ENCODE results near the gene HEXIM1.

The HEXIM1 gene, protein sequence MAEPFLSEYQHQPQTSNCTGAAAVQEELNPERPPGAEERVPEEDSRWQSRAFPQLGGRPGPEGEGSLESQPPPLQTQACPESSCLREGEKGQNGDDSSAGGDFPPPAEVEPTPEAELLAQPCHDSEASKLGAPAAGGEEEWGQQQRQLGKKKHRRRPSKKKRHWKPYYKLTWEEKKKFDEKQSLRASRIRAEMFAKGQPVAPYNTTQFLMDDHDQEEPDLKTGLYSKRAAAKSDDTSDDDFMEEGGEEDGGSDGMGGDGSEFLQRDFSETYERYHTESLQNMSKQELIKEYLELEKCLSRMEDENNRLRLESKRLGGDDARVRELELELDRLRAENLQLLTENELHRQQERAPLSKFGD

DNA sequence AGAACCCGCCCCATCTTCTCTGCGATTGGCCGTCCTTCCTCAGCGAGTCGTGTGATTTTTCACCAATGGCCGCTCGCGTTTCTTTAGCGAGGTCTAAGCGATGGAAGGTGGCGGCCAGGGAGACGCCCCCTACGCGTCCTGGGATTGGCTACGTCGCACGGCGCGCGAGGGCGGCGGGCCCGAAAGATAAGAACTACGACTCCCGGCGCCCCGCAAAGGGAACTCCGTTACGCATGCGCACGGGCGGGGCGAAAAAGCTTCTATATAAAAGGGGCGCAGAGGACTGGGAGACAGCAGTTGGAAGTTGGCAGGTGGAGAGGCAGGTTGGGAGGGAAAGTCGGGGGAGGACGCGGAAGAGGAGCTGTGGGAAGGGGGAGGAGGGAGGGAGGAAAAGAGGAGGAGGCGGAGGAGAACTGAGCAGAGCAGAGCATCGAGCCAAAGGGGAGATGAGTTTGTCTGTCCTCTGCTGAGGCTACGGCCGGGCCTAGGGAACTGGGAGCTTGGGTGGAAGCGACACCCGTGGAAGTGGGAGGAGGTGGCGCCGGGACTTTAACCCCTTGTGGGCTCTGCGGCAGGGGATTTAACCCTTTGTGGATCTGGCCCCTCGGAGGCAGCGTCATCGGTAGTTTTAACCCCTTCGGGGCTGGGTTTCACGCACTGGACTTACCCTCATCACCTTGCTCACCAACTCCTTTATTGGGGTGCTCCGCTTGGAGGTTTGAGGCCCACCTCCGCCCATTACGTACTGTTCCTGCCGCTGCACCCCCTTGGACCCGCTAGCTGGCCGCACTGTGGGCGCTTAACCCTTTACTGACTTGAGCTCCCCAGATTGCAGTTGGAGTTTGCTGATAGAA, at the start of gene HEXIM1:
HEXIM1 (plus strand) TSS at position 293 of the 854 bp plus-strand sequence. CDS start 716 bp downstream, outside the sequence.
- Histone ChIP-seq H3K9me3 (ENCODE audit: control insufficient read depth, low read length) (no peaks in the 10 kb centered on the region), H3K9ac (ENCODE audit: low read length) (peak within 1 kb of the TSS; percentile 93), H3K27me3 (ENCODE audit: control insufficient read depth, insufficient read depth, low read length) (no peaks in the 10 kb centered on the region), H3K36me3 (ENCODE audit: control insufficient read depth, insufficient read depth, low read length) (no peaks in the 10 kb centered on the region), H3K4me1 (ENCODE audit: control insufficient read depth, insufficient read depth, low read length) (peaks cover 39% of the 10 kb centered on the region), H3K4me3 (ENCODE audit: low read length) (peak within 1 kb of the TSS; percentile 95)

DNA sequence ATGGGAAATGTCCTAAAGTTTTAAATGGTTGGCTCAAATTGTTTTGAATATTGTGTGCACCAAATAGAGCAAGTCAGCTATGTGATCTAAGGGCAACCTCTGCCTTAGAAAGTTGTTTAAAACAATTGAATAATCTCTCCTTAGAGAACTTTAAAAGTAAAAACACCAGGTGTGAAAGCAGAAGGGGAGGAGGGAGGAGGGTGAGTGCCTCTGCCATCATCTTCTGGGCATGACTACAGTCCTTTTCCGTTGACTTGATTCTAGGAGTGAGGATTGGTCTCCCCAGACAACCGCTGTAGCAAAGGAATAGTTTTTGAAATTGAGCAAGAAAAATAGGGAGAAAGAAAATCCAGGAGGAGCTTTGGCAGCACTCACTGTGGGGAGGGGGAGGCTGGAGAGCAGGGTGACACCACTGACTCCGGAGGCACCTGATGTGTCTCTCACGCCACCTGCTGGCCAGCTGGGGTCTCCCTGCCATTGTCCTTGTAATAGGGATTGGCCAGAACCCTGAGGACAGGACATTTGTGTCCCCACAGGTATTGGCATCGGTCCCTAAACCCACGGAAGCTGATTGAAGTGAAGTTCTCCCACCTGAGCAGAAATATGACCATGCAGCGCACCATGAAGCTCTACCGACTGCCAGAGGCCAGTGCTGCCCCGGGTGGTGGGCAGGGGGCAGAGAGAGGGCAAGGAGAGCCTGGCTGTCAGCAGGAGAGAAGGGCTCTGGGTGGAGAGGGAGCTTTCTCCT, 49.2 kb upstream of the HEXIM1 start:
- peaks cover 11% of the 10 kb centered on the region for H3K4me1 ChIP-seq (ENCODE audit: control insufficient read depth, insufficient read depth, low read length)
- H3K9me3 ChIP-seq (ENCODE audit: control insufficient read depth, low read length) = no peaks in the 10 kb centered on the region
- H3K36me3 ChIP-seq (ENCODE audit: control insufficient read depth, insufficient read depth, low read length) = peaks cover 43% of the 10 kb centered on the region
- no peaks in the 10 kb centered on the region for H3K27me3 ChIP-seq (ENCODE audit: control insufficient read depth, insufficient read depth, low read length)
- no peak overlapping the region for H3K4me3 ChIP-seq (ENCODE audit: low read length)
- no peak overlapping the region for H3K9ac ChIP-seq (ENCODE audit: low read length)

DNA sequence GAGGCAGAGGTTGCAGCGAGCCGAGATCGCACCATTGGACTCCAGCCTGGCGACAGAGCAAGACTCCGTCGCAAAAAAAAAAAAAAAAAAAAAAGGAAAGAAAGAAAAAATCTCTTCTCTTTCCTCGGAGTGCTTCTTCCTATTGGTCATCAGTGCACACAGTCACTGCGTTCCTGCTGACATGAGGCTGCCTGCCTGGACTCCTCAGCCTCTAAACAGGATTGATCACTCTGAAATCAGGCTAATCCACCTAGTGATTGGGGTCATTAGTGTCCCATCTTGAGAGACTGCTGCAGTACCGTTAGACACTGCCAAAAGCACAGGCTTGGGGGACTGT, 46.8 kb upstream of the HEXIM1 start:
- H3K4me3 ChIP-seq (ENCODE audit: low read length) = no peak overlapping the region
- H3K4me1 ChIP-seq (ENCODE audit: control insufficient read depth, insufficient read depth, low read length) = peaks cover 11% of the 10 kb centered on the region
- no peaks in the 10 kb centered on the region for H3K27me3 ChIP-seq (ENCODE audit: control insufficient read depth, insufficient read depth, low read length)
- H3K36me3 ChIP-seq (ENCODE audit: control insufficient read depth, insufficient read depth, low read length) = peaks cover 46% of the 10 kb centered on the region
- H3K9ac ChIP-seq (ENCODE audit: low read length) = no peak overlapping the region
- H3K9me3 ChIP-seq (ENCODE audit: control insufficient read depth, low read length) = no peaks in the 10 kb centered on the region

DNA sequence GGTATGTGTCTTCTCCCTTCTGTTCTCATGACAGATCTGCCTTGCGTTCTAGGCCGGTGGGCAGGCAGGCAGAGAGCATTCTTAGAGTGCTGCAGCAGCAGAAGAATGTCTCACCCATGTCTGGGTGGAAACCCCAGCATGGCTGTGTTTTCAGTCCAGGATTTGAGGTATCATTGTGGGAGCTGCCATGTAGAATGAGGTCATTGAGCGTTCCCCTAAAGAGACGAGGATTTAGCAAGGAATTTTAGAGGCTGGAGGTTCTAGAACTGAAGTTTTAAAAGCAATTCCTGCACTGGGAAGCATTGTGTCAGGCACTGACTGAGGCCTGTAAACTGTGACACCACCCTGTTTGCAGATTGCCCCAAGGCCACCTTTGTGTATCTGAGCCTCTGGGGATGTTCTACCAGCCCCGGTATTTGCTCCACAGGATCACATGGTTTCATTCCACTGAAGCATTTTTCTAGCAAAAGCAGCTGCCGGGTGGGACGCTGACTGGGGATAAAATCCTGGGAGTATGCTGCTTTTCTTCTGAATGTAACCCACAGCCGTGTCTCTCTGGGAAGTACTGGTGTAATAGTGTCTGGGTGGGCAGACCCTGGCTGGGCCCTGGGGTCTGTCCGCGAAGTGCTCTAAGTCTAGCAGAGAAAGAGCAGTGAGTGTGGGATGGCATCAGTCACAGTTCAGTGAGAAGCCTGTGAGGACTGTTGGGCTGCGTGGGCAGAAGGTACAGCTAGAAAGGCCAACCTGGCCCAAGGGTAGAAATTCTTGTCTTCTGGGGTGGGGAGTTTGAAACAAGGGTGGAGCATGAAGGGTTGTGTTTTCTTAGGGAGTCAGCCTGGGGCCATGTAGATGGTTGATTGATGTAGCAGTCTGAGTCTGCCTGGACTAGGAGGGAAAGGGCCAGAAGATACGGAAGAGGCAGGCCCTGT, 46.1 kb upstream of the HEXIM1 start:
- no peak overlapping the region for H3K9ac ChIP-seq (ENCODE audit: low read length)
- no peaks in the 10 kb centered on the region for H3K9me3 ChIP-seq (ENCODE audit: control insufficient read depth, low read length)
- H3K36me3 ChIP-seq (ENCODE audit: control insufficient read depth, insufficient read depth, low read length) = peaks cover 50% of the 10 kb centered on the region
- no peak overlapping the region for H3K4me3 ChIP-seq (ENCODE audit: low read length)
- no peaks in the 10 kb centered on the region for H3K27me3 ChIP-seq (ENCODE audit: control insufficient read depth, insufficient read depth, low read length)
- peaks cover 11% of the 10 kb centered on the region for H3K4me1 ChIP-seq (ENCODE audit: control insufficient read depth, insufficient read depth, low read length)

DNA sequence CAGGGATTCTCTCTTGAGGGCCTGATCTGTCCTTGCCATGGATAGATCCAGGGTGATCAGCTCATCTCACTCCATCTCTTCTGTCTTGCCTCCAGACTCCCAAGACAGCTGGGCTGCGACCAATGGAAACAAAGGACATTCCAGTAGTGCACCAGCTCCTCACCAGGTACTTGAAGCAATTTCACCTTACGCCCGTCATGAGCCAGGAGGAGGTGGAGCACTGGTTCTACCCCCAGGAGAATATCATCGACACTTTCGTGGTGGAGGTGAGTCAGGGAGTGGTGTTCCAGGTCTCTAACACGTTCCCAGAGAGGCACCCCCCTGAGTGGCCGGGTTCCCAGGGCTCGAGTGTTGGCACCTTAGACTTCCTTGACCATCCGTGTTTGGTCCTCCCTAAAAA, 45.4 kb upstream of the HEXIM1 start:
- Histone ChIP-seq H3K27me3 (ENCODE audit: control insufficient read depth, insufficient read depth, low read length) (no peaks in the 10 kb centered on the region), H3K9ac (ENCODE audit: low read length) (no peak overlapping the region), H3K4me3 (ENCODE audit: low read length) (no peak overlapping the region), H3K4me1 (ENCODE audit: control insufficient read depth, insufficient read depth, low read length) (peaks cover 11% of the 10 kb centered on the region), H3K36me3 (ENCODE audit: control insufficient read depth, insufficient read depth, low read length) (peaks cover 44% of the 10 kb centered on the region), H3K9me3 (ENCODE audit: control insufficient read depth, low read length) (no peaks in the 10 kb centered on the region)

DNA sequence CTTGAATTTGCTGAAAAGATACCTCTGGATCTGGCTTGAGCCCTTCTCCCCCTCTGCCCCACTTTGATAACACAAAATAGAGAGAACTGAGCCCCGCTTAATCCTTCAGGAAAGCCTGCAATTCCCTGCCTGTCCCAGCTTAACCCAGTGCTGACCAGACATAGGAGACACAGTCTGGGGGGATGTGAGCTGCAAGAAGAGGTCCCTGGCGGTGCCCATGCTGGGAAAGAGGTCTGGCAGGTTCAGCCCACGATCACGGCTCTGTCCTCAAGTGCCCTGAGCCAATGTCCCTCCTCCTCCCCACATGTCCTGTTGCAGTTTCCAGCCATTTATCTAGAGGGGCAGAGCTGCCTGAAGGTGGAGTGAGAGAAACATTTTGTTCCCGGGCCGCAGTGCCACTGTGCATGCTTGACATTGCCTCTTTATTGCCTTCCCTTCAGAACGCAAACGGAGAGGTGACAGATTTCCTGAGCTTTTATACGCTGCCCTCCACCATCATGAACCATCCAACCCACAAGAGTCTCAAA, 44.9 kb upstream of the HEXIM1 start:
- H3K4me3 ChIP-seq (ENCODE audit: low read length) = no peak overlapping the region
- H3K9ac ChIP-seq (ENCODE audit: low read length) = no peak overlapping the region
- peaks cover 39% of the 10 kb centered on the region for H3K36me3 ChIP-seq (ENCODE audit: control insufficient read depth, insufficient read depth, low read length)
- peaks cover 11% of the 10 kb centered on the region for H3K4me1 ChIP-seq (ENCODE audit: control insufficient read depth, insufficient read depth, low read length)
- H3K27me3 ChIP-seq (ENCODE audit: control insufficient read depth, insufficient read depth, low read length) = no peaks in the 10 kb centered on the region
- H3K9me3 ChIP-seq (ENCODE audit: control insufficient read depth, low read length) = no peaks in the 10 kb centered on the region

DNA sequence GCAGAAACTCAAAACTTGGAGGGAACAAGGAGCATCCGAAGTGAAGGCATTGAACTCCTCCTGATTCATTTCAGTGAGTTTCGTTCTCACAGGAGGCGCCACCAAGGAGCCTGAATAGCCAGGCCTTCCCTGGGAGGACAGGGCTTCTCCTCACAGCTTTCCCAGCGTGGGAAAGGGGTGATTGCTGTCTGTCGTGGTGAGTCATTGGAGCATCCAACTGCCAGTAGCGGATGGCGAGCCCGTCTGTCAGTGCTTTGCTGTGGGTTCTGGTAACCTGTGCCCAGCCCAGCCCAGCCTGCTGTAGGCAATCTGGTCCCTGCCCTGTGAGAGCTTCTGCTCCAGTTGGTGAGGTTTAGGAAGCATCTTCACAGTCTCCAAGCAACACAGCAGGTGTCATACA, 44.2 kb upstream of the HEXIM1 start:
- H3K9ac ChIP-seq (ENCODE audit: low read length) = no peak overlapping the region

DNA sequence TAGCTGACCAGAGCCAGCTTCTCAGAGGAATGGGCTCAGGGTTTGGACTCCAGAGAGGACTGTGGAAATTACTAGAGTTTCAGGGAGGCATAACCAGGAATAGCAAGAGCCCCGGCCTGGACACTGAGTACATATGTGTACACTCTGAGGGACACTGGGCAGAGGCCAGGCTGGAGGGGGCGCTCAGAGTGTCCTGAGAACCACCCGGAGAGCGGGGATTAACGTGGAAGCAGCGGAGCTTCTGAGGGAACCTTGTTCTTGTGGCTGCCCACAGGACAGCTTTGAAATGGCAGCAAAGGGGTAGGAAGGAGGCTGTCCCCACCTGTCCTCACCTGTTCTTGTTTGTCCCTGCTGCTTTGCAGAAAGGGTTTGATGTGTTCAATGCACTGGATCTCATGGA, 43.8 kb upstream of the HEXIM1 start:
- H3K9ac ChIP-seq (ENCODE audit: low read length) = no peak overlapping the region
- peaks cover 17% of the 10 kb centered on the region for H3K4me1 ChIP-seq (ENCODE audit: control insufficient read depth, insufficient read depth, low read length)
- no peaks in the 10 kb centered on the region for H3K9me3 ChIP-seq (ENCODE audit: control insufficient read depth, low read length)
- H3K36me3 ChIP-seq (ENCODE audit: control insufficient read depth, insufficient read depth, low read length) = peaks cover 33% of the 10 kb centered on the region
- H3K4me3 ChIP-seq (ENCODE audit: low read length) = no peak overlapping the region
- H3K27me3 ChIP-seq (ENCODE audit: control insufficient read depth, insufficient read depth, low read length) = no peaks in the 10 kb centered on the region

More for the DNA sequence above, 44.2 kb upstream of the HEXIM1 start:
- H3K4me1 ChIP-seq (ENCODE audit: control insufficient read depth, insufficient read depth, low read length) = peaks cover 14% of the 10 kb centered on the region
- H3K4me3 ChIP-seq (ENCODE audit: low read length) = no peak overlapping the region
- peaks cover 36% of the 10 kb centered on the region for H3K36me3 ChIP-seq (ENCODE audit: control insufficient read depth, insufficient read depth, low read length)
- H3K9me3 ChIP-seq (ENCODE audit: control insufficient read depth, low read length) = no peaks in the 10 kb centered on the region
- H3K27me3 ChIP-seq (ENCODE audit: control insufficient read depth, insufficient read depth, low read length) = no peaks in the 10 kb centered on the region

DNA sequence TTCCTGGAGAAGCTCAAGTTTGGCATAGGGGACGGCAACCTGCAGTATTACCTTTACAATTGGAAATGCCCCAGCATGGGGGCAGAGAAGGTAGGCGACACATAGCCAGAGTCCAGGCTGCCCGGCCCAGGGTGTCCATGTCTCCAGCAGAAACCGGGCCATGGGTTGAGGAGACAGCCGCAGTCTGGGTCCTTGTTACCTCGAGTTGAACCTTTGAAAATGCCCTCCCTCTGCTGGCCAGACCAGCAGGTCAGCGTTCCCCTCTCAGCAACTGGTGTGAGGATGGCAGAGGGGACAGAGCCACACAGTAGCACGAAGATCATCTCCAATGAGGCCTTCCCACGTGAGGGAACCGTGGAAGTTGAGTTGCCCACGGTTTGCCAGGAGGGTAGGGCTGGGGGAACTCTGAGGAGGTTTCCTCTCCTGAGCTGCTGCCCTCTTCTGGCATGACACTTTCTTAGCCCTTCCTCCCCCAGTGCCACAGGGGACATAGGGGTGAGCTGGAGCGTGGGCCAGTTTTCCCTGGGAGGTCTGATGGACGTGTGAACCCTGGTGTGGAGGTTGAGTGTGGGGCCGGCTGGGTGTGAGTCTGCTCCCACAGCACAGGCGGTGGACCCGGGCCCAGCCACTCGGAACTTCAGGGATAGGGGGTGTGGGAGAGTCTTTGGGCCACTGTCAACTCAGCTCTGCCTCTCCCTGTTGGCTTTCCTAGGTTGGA, 43.2 kb upstream of the HEXIM1 start:
- H3K27me3 ChIP-seq (ENCODE audit: control insufficient read depth, insufficient read depth, low read length) = no peaks in the 10 kb centered on the region
- H3K36me3 ChIP-seq (ENCODE audit: control insufficient read depth, insufficient read depth, low read length) = peaks cover 30% of the 10 kb centered on the region
- H3K9ac ChIP-seq (ENCODE audit: low read length) = no peak overlapping the region
- no peak overlapping the region for H3K4me3 ChIP-seq (ENCODE audit: low read length)
- no peaks in the 10 kb centered on the region for H3K9me3 ChIP-seq (ENCODE audit: control insufficient read depth, low read length)
- peaks cover 17% of the 10 kb centered on the region for H3K4me1 ChIP-seq (ENCODE audit: control insufficient read depth, insufficient read depth, low read length)

DNA sequence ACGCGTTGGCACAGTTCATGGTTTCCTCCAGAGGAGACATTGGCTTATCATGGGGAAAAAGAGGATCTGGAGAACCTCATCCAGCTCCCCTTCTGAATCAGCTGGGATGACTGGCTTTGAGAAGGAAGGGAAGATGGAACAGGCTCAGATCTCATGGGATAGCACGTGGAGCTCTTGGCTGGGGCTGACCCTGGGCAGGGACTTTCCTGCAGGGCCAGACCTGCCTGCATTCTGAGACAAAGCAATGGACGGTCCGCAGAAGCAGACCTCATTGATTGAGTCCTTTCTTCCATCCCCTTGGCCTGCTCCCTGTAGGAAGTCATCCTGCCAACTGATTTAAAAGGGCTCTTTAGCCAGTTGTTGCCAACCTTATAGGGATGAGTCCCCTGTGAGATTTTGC, 42.2 kb upstream of the HEXIM1 start:
- Histone ChIP-seq H3K9me3 (ENCODE audit: control insufficient read depth, low read length) (no peaks in the 10 kb centered on the region), H3K4me3 (ENCODE audit: low read length) (no peak overlapping the region), H3K36me3 (ENCODE audit: control insufficient read depth, insufficient read depth, low read length) (peaks cover 30% of the 10 kb centered on the region), H3K27me3 (ENCODE audit: control insufficient read depth, insufficient read depth, low read length) (no peaks in the 10 kb centered on the region), H3K4me1 (ENCODE audit: control insufficient read depth, insufficient read depth, low read length) (peaks cover 17% of the 10 kb centered on the region), H3K9ac (ENCODE audit: low read length) (no peak overlapping the region)

All from mucosa of stomach (tissue), 1 donor.